ENCODE measurements around the gene PCDHGB7.
"Not testable (repeated sequence)": the region's sequence is repeated elsewhere in the genome, so short reads cannot be mapped to it uniquely, and the experiment has no call there.

PCDHGB7 gene

GRCh38 chr5:141417494-141418172 is at the start of gene PCDHGB7:
Gene PCDHGB7 (plus strand): TSS chr5:141417677. CDS start chr5:141417860, 183 bp downstream.
- DNase-seq (ENCODE audit: low read depth) = not testable (repeated sequence)

- no peak for DNase-seq (ENCODE audit: low read depth)
Observed at GRCh38 chr5:141369994-141370848, 47.3 kb upstream of the PCDHGB7 start, which contains the start of gene PCDHGB3. Gene PCDHGB3 (plus strand): TSS chr5:141370242. CDS start chr5:141370395, 153 bp downstream.

GRCh38 chr5:141371572-141372475 is 45.7 kb upstream of the PCDHGB7 start:
- DNase-seq (ENCODE audit: low read depth) = no peak

GRCh38 chr5:141373673-141374317 is 43.7 kb upstream of the PCDHGB7 start, which contains the start of gene PCDHGA6:
Gene PCDHGA6 (plus strand): TSS chr5:141373891. CDS start chr5:141374084, 193 bp downstream.
- no peak for DNase-seq (ENCODE audit: low read depth)

GRCh38 chr5:141374627-141375026 is 42.9 kb upstream of the PCDHGB7 start:
- DNase-seq (ENCODE audit: low read depth) = no peak

- not testable (repeated sequence) for DNase-seq (ENCODE audit: low read depth)
Observed at GRCh38 chr5:141375444-141376155, 41.9 kb upstream of the PCDHGB7 start.

GRCh38 chr5:141382469-141383294 is 34.8 kb upstream of the PCDHGB7 start, which contains the start of gene PCDHGA7:
Gene PCDHGA7 (plus strand): TSS chr5:141382742. CDS start chr5:141382900, 158 bp downstream.
- no peak for DNase-seq (ENCODE audit: low read depth)

GRCh38 chr5:141383345-141383744 is 34.1 kb upstream of the PCDHGB7 start:
- DNase-seq (ENCODE audit: low read depth) = no peak

- no peak for DNase-seq (ENCODE audit: low read depth)
Observed at GRCh38 chr5:141384471-141385267, 32.8 kb upstream of the PCDHGB7 start.

GRCh38 chr5:141387557-141388311 is 29.7 kb upstream of the PCDHGB7 start, which contains the start of gene PCDHGB4:
Gene PCDHGB4 (plus strand): TSS chr5:141387698. CDS start chr5:141387885, 187 bp downstream.
- DNase-seq (ENCODE audit: low read depth) = not testable (repeated sequence)

- no peak for DNase-seq (ENCODE audit: low read depth)
Observed at GRCh38 chr5:141388661-141389060, 28.8 kb upstream of the PCDHGB7 start.

- DNase-seq (ENCODE audit: low read depth) = no peak
Observed at GRCh38 chr5:141389153-141390042, 28.1 kb upstream of the PCDHGB7 start.

GRCh38 chr5:141392429-141393198 is 24.9 kb upstream of the PCDHGB7 start, which contains the start of gene PCDHGA8:
Gene PCDHGA8 (plus strand): TSS chr5:141392633. CDS start chr5:141392814, 181 bp downstream.
- no peak for DNase-seq (ENCODE audit: low read depth)

- no peak for DNase-seq (ENCODE audit: low read depth)
Observed at GRCh38 chr5:141393267-141393666, 24.2 kb upstream of the PCDHGB7 start.

GRCh38 chr5:141394401-141395187 is 22.9 kb upstream of the PCDHGB7 start:
- not testable (repeated sequence) for DNase-seq (ENCODE audit: low read depth)
